ENCODE measurements around the gene FAM200C. TPM values are rescaled to one million over a fixed set of nuclear protein-coding genes. Genes with fewer than 3 reads are reported as not detected.

The FAM200C gene
- total and polyA plus RNA-seq, 2 of the 13 experiments (the other 11 are each of a cell fraction or from before 2014, with no cell fraction given), result 3.2 to 4.7 TPM

GRCh38 chr5:160434022-160434531, 34.2 kb upstream of the FAM200C start (continued):
- TF ChIP-seq ARID5B (CRISPR knock-in tag; IDR thresholded peaks at IDR 0.05) (peak; percentile 40; the same call in 1 of the 2 replicates), XBP1 (CRISPR knock-in tag; IDR thresholded peaks at IDR 0.05) (no peak), GTF2F1 (IDR thresholded peaks at IDR 0.05; ENCODE audit: low read length) (no peak), MYC (CRISPR knock-in tag; IDR thresholded peaks at IDR 0.05; ENCODE audit: borderline replicate concordance) (no peak), KAT8 (CRISPR knock-in tag; IDR thresholded peaks at IDR 0.05) (no peak), ZZZ3 (CRISPR knock-in tag; IDR thresholded peaks at IDR 0.05; ENCODE audit: borderline replicate concordance) (no peak), ZSCAN25 (CRISPR knock-in tag; IDR thresholded peaks at IDR 0.05) (peak; percentile 100), RARA (CRISPR knock-in tag; IDR thresholded peaks at IDR 0.05) (no peak), CREB3 (CRISPR knock-in tag; IDR thresholded peaks at IDR 0.05) (no peak), CREBL2 (CRISPR knock-in tag; IDR thresholded peaks at IDR 0.05; ENCODE audit: borderline replicate concordance) (no peak), RERE (CRISPR knock-in tag; IDR thresholded peaks at IDR 0.05; ENCODE audit: low read depth) (no peak), MXD4 (CRISPR knock-in tag; IDR thresholded peaks at IDR 0.05) (no peak), BCLAF1 (IDR thresholded peaks at IDR 0.05) (no peak), ETV5 (CRISPR knock-in tag; IDR thresholded peaks at IDR 0.05; ENCODE audit: borderline replicate concordance) (peak; percentile 8; the same call in 1 of the 2 replicates), MAFG (CRISPR knock-in tag; IDR thresholded peaks at IDR 0.05) (no peak)

Data from HepG2 (cell line).